Retinal pigment epithelial cell (primary cell): ENCODE results near the gene MAP7D2.
"Not testable (repeated sequence)": the region's sequence is repeated elsewhere in the genome, so short reads cannot be mapped to it uniquely, and the experiment has no call there.

ENCODE experiments used
- DNase-seq: peaks from one replicate; pipeline ENCODE4 v3.0.0-alpha.2; 2010; ENCODE audit warnings: low read depth
- H3K4me3 ChIP-seq: 2 replicates; pipeline ENCODE4 v1.5.1; 2011; ENCODE audit warnings: mild to moderate bottlenecking, low read length, control low read depth, moderate library complexity
- TF ChIP-seq, protein P1 (sequence below): conservative IDR thresholded peaks from 2 replicates; pipeline ENCODE4 v1.5.1; 2011; ENCODE audit warnings: low read depth, low read length, control low read depth, inconsistent platforms

Gene MAP7D2

GRCh38 chrX:20116577-20117240 is at the start of gene MAP7D2:
Gene MAP7D2, minus strand, starts transcription at chrX:20116907. Its CDS starts 28 bp downstream, at chrX:20116879.
- peak within 1 kb of the TSS; percentile 42 for H3K4me3 ChIP-seq
- TF ChIP-seq, protein P1, sequence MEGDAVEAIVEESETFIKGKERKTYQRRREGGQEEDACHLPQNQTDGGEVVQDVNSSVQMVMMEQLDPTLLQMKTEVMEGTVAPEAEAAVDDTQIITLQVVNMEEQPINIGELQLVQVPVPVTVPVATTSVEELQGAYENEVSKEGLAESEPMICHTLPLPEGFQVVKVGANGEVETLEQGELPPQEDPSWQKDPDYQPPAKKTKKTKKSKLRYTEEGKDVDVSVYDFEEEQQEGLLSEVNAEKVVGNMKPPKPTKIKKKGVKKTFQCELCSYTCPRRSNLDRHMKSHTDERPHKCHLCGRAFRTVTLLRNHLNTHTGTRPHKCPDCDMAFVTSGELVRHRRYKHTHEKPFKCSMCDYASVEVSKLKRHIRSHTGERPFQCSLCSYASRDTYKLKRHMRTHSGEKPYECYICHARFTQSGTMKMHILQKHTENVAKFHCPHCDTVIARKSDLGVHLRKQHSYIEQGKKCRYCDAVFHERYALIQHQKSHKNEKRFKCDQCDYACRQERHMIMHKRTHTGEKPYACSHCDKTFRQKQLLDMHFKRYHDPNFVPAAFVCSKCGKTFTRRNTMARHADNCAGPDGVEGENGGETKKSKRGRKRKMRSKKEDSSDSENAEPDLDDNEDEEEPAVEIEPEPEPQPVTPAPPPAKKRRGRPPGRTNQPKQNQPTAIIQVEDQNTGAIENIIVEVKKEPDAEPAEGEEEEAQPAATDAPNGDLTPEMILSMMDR: no peak
- DNase-seq: no peak

DNA sequence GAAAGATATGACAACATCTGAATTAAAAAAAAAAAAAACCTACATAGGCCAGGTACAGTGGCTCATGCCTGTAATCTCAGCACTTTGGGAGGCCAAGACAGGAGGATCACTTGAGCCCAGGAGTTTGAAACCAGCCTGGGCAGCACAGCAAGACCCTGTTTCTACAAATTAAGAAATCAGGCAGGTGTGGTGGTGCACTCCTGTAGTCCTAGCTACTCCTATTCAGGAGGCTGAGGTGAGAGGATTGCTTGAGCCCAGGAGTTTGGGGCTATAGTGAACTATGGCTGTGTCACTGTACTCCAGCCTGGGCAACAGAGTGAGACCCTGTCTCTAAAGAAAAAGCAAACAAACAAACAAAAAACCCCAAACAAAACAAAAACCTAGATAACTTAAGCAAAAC is 45.8 kb upstream of the MAP7D2 start:
- DNase-seq: not testable (repeated sequence)

DNA sequence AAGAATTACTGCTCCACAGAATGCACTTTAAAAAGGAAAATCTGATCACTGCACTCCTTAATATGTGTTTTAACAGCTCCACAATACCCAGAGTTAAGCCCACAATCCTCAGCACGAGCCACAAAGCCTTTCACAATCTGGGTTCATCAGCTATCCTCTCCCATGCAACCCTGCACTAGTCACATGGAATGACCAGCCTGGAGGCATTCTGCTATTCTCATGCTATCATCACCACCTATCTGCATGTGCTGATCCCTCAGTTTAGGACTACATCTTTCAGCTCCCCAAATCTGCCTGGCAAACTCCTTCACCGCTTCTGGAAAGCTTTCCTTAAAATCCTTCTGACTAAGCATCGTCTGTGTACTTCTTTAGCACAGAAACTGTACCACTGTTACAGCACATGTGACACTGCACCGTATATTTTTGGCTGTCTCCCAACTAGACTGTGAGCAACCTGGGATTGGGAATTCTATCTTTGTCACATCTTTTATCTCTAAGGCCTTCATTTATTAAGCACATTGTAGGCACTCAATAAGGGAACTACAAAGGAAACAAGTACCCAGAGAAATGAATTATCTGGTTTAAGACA is 43.2 kb upstream of the MAP7D2 start:
- H3K4me3 ChIP-seq: no peak overlapping the region
- no peak for DNase-seq
- TF ChIP-seq, protein P1: no peak

More for the DNA sequence above, 45.8 kb upstream of the MAP7D2 start:
- H3K4me3 ChIP-seq: not testable (repeated sequence)

DNA sequence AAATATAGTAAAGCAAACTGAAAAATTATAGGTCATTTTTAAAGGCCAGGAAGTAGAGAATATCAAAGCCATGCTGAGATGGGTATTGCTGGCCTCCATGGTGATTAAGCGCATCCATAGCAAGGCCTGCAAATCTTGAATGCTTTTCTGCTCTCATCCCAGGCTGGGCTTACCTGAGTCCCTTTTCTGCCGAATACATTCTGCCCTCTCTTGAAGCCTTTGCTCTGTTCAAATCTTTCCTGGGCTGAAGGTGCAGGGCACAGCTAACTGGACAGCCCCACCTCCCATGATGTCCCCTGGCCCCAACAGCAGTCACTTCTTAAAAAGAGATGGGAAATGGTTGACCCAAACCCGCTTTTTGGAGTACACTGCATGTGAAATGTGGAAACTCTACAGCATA is 35.0 kb upstream of the MAP7D2 start:
- no peak for DNase-seq
- TF ChIP-seq, protein P1: no peak
- no peak overlapping the region for H3K4me3 ChIP-seq

DNA sequence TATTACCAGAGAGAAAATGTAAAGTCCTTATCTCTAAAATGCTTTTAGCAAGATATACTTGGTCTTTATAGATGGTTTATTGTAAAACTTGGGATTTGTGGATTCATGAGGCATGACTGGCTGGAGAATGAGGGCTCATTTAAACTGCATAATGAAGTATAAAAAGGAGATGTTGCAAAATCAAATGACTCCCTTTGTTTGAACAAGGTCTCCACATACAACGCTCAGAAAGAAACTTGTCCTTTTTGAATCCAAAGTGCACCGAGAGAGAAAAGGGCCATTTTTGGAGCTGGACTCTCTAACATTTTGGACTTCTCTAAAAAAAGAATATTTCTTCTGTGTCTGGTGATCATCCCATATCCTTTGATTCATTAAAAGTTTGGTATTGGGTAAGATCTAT is 32.6 kb upstream of the MAP7D2 start:
- TF ChIP-seq, protein P1: no peak
- H3K4me3 ChIP-seq: no peak overlapping the region

GRCh38 chrX:20147561-20147960 is 30.9 kb upstream of the MAP7D2 start:
- TF ChIP-seq, protein P1: no peak
- no peak for DNase-seq
- no peak overlapping the region for H3K4me3 ChIP-seq

More for the DNA sequence above, 32.6 kb upstream of the MAP7D2 start:
- DNase-seq: no peak

DNA sequence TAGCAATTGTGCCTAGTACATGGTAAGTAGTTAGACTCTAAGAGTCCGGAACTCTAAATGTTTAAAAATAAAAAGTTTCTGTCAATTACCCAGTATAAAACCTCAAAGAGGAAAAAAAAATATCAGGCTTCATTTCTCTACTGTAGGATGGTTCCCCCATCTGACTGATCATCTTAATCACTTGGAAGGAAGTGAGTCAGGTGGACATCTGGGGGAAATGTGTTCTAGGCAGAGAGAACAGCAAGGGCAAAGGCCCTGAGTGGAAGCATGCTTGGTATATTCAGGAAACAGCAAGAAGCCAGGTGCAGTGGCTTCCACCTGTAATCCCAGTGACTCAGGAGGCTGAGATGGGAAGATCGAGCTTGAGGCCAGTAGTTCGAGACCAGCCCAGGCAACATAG is 27.8 kb upstream of the MAP7D2 start:
- TF ChIP-seq, protein P1: no peak
- H3K4me3 ChIP-seq: no peak overlapping the region
- DNase-seq: no peak
